GM19463 (cell line): ENCODE results near the gene SLC10A3.
"Not testable (repeated sequence)": the region's sequence is repeated elsewhere in the genome, so short reads cannot be mapped to it uniquely, and the experiment has no call there.

ENCODE experiments used
- ATAC-seq: cut with Tn5 transposase; IDR thresholded peaks from one replicate; pipeline ENCODE4 v1.9.1; 2021; ENCODE audit warnings: mild to moderate bottlenecking, moderate library complexity; ENCODE audit not compliant: unreplicated experiment

SLC10A3 gene

GRCh38 chrX:154509455-154509854, 19.0 kb upstream of the SLC10A3 start:
- ATAC-seq = no peak

GRCh38 chrX:154508384-154508745, 17.9 kb upstream of the SLC10A3 start:
- ATAC-seq = no peak

GRCh38 chrX:154507673-154508383, 17.4 kb upstream of the SLC10A3 start:
- ATAC-seq = no peak

- no peak for ATAC-seq
Measured at GRCh38 chrX:154506483-154507332, 16.3 kb upstream of the SLC10A3 start.

GRCh38 chrX:154505734-154506133, 15.3 kb upstream of the SLC10A3 start:
- no peak for ATAC-seq

- no peak for ATAC-seq
Measured at GRCh38 chrX:154502989-154503388, 12.6 kb upstream of the SLC10A3 start.

GRCh38 chrX:154502098-154502497, 11.7 kb upstream of the SLC10A3 start:
- ATAC-seq = no peak

- ATAC-seq = not testable (repeated sequence)
Measured at GRCh38 chrX:154501423-154501822, 11.0 kb upstream of the SLC10A3 start.

- not testable (repeated sequence) for ATAC-seq
Measured at GRCh38 chrX:154496591-154497137, 6.2 kb upstream of the SLC10A3 start.

GRCh38 chrX:154495472-154495922, 5.1 kb upstream of the SLC10A3 start:
- no peak for ATAC-seq

GRCh38 chrX:154494715-154495114, 4.3 kb upstream of the SLC10A3 start:
- no peak for ATAC-seq

- peak; percentile 16 for ATAC-seq
Measured at GRCh38 chrX:154490021-154490413, 412 bp downstream of the SLC10A3 start.

- ATAC-seq = no peak
Measured at GRCh38 chrX:154489182-154489581, 1.2 kb downstream of the SLC10A3 start.

GRCh38 chrX:154488336-154489075, 1.9 kb downstream of the SLC10A3 start:
- ATAC-seq = no peak

GRCh38 chrX:154487518-154488290, 2.7 kb downstream of the SLC10A3 start:
- ATAC-seq = no peak

- ATAC-seq = peak; percentile 23
Measured at GRCh38 chrX:154486396-154487207, 3.8 kb downstream of the SLC10A3 start, which contains the start of gene UBL4A. Gene UBL4A (minus strand): TSS chrX:154486615. CDS start chrX:154486584, 31 bp downstream.

GRCh38 chrX:154486052-154486395, 4.4 kb downstream of the SLC10A3 start:
- no peak for ATAC-seq

- ATAC-seq = no peak
Measured at GRCh38 chrX:154485150-154486051, 5.0 kb downstream of the SLC10A3 start.
